HFFc6 (cell line): Measurements from ENCODE around the gene DHX32. TPM values are rescaled to one million over a fixed set of nuclear protein-coding genes. Genes with fewer than 3 reads are reported as not detected.
A peak's percentile ranks its signal among the peaks of the same experiment; 100 is the strongest.

Experiments used
- DNase-seq: peaks from one replicate; pipeline ENCODE4 v3.0.0-alpha.2; 2018
- H3K27ac Mint-ChIP-seq: 2 replicates; pipeline ENCODE4 v1.8.0; 2020; ENCODE audit warnings: mild to moderate bottlenecking, mixed read lengths
- H3K27me3 Mint-ChIP-seq: 2 replicates; pipeline ENCODE4 v1.8.0; 2021; ENCODE audit warnings: mild to moderate bottlenecking, moderate library complexity, mixed read lengths; ENCODE audit not compliant: insufficient read depth
- H3K36me3 Mint-ChIP-seq: 2 replicates; pipeline ENCODE4 v1.8.0; 2021; ENCODE audit warnings: low read depth, mixed read lengths
- H3K4me1 Mint-ChIP-seq: 2 replicates; pipeline ENCODE4 v1.8.0; 2020; ENCODE audit warnings: low read depth, mixed read lengths
- H3K4me3 Mint-ChIP-seq: 2 replicates; pipeline ENCODE4 v1.8.0; 2020; ENCODE audit warnings: mild to moderate bottlenecking, moderate library complexity, mixed read lengths
- H3K9me3 Mint-ChIP-seq: 2 replicates; pipeline ENCODE4 v1.8.0; 2020; ENCODE audit warnings: mild to moderate bottlenecking, mixed read lengths
- CTCF ChIP-seq: fragments of 200-600 bp; sonication (generic); IDR thresholded peaks from 2 replicates; pipeline ENCODE4 v1.5.0; 2021; ENCODE audit warnings: antibody characterized with exemption, mild to moderate bottlenecking
- total RNA-seq, 6 experiments: library from RNA; stranded (reverse); fragmentation: NEBNext Ultra II Directional; extraction: Animal tissue kit (Norgen Biotek cat#: 25700); gene quantifications; 2 replicates in 1 of 6; 3 replicates in 5 of 6; pipeline ENCODE4 v1.2.3, GENCODE V29; 2021

The DHX32 gene
- total RNA-seq, 6 experiments from 2014 or later, result 18.6 to 22.4 (median 20.8) TPM

GRCh38 chr10:125815764-125816163 lies 65.3 kb downstream of the DHX32 start:
- no peak overlapping the region for H3K4me3 Mint-ChIP-seq
- no peak for TF ChIP-seq CTCF
- no peak overlapping the region for H3K27ac Mint-ChIP-seq
- H3K4me1 Mint-ChIP-seq, result no peaks in the 10 kb centered on the region; the same call in 1 of the 2 replicates
- H3K9me3 Mint-ChIP-seq, result no peaks in the 10 kb centered on the region
- peaks cover 17% of the 10 kb centered on the region for H3K36me3 Mint-ChIP-seq
- no peak for DNase-seq
- H3K27me3 Mint-ChIP-seq, result no peaks in the 10 kb centered on the region

- Mint-ChIP-seq H3K36me3 (peaks cover 26% of the 10 kb centered on the region), H3K4me1 (no peaks in the 10 kb centered on the region; the same call in 1 of the 2 replicates), H3K4me3 (no peak overlapping the region), H3K27me3 (no peaks in the 10 kb centered on the region), H3K9me3 (no peaks in the 10 kb centered on the region), H3K27ac (peak overlapping the region; percentile 44)
- TF ChIP-seq CTCF, result no peak
- peak; percentile 52 for DNase-seq
Measured at GRCh38 chr10:125812128-125812750, 68.9 kb downstream of the DHX32 start.

GRCh38 chr10:125811251-125811650 lies 69.8 kb downstream of the DHX32 start:
- no peaks in the 10 kb centered on the region; the same call in 1 of the 2 replicates for H3K4me1 Mint-ChIP-seq
- no peaks in the 10 kb centered on the region for H3K27me3 Mint-ChIP-seq
- DNase-seq, result peak; percentile 13
- H3K4me3 Mint-ChIP-seq, result no peak overlapping the region
- H3K9me3 Mint-ChIP-seq, result no peaks in the 10 kb centered on the region
- no peak overlapping the region for H3K27ac Mint-ChIP-seq
- peaks cover 31% of the 10 kb centered on the region for H3K36me3 Mint-ChIP-seq
- TF ChIP-seq CTCF, result no peak

- Mint-ChIP-seq H3K4me3 (no peak overlapping the region), H3K9me3 (no peaks in the 10 kb centered on the region), H3K27ac (no peak overlapping the region), H3K36me3 (peaks cover 28% of the 10 kb centered on the region), H3K4me1 (no peaks in the 10 kb centered on the region; the same call in 1 of the 2 replicates), H3K27me3 (no peaks in the 10 kb centered on the region)
- no peak for TF ChIP-seq CTCF
- no peak for DNase-seq
Measured at GRCh38 chr10:125808047-125808446, 73.0 kb downstream of the DHX32 start.

- Mint-ChIP-seq H3K9me3 (no peaks in the 10 kb centered on the region), H3K27me3 (no peaks in the 10 kb centered on the region), H3K4me1 (no peaks in the 10 kb centered on the region), H3K36me3 (peaks cover 19% of the 10 kb centered on the region), H3K27ac (no peak overlapping the region), H3K4me3 (no peak overlapping the region)
- no peak for DNase-seq
- TF ChIP-seq CTCF, result no peak
Measured at GRCh38 chr10:125802739-125803138, 78.4 kb downstream of the DHX32 start.
